Endothelial cell of umbilical vein (primary cell): ENCODE measurements around the gene PCDHGA8.

Experiments used
- EZH2 ChIP-seq: IDR thresholded peaks from 2 replicates; pipeline ENCODE4 v1.6.1; 2012; ENCODE audit warnings: borderline replicate concordance, low read depth, mild to moderate bottlenecking, moderate library complexity, low read length, inconsistent platforms; ENCODE audit not compliant: severe bottlenecking
- MYC ChIP-seq: IDR thresholded peaks from one replicate; pipeline ENCODE4 v1.6.1; 2011; ENCODE audit warnings: mild to moderate bottlenecking, low read depth, low read length
- POLR2AphosphoS5 ChIP-seq: IDR thresholded peaks from 2 replicates; pipeline ENCODE4 v1.6.1; 2012; ENCODE audit warnings: low read depth, mild to moderate bottlenecking, control low read depth, low read length, moderate library complexity; ENCODE audit not compliant: insufficient read depth
- TF ChIP-seq, protein P1 (sequence below), 2 donors: IDR thresholded peaks; 1 replicate in 1 of 2; 2 replicates in 1 of 2; pipeline ENCODE4 v1.5.1; 2011; ENCODE audit warnings: low read length in 2 of 2, mild to moderate bottlenecking in 2 of 2, moderate library complexity in 2 of 2, control low read depth in 1 of 2, inconsistent platforms in 1 of 2, low read depth in 1 of 2; ENCODE audit not compliant: insufficient read depth in 1 of 2; ENCODE audit errors: extremely low read depth in 1 of 2

DNA sequence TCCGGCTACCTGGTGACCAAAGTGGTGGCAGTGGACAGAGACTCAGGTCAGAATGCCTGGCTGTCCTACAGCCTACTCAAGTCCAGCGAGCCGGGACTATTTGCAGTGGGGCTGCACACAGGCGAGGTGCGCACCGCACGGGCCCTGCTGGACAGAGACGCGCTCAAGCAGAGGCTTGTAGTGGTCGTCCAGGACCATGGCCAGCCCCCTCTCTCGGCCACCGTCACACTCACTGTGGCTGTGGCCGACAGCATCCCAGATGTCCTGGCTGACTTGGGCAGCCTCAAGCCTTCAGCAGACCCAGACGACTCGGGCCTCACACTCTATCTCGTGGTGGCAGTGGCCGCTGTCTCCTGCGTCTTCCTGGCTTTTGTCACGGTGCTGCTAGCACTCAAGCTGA lies 35.5 kb upstream of the PCDHGA8 start:
- TF ChIP-seq POLR2AphosphoS5 (no peak), EZH2 (no peak), MYC (no peak)
- TF ChIP-seq, protein P1, sequence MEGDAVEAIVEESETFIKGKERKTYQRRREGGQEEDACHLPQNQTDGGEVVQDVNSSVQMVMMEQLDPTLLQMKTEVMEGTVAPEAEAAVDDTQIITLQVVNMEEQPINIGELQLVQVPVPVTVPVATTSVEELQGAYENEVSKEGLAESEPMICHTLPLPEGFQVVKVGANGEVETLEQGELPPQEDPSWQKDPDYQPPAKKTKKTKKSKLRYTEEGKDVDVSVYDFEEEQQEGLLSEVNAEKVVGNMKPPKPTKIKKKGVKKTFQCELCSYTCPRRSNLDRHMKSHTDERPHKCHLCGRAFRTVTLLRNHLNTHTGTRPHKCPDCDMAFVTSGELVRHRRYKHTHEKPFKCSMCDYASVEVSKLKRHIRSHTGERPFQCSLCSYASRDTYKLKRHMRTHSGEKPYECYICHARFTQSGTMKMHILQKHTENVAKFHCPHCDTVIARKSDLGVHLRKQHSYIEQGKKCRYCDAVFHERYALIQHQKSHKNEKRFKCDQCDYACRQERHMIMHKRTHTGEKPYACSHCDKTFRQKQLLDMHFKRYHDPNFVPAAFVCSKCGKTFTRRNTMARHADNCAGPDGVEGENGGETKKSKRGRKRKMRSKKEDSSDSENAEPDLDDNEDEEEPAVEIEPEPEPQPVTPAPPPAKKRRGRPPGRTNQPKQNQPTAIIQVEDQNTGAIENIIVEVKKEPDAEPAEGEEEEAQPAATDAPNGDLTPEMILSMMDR (IDR thresholded peaks at IDR 0.05; ENCODE audit: extremely low read depth in 1 of 2, insufficient read depth in 1 of 2, low read depth in 1 of 2, low read length in 2 of 2) = no peak
